ENCODE data around the gene CD79A.

Gene CD79A

GRCh38 chr19:41915776-41916414 is 38.8 kb downstream of the CD79A start:
- no peak for TF ChIP-seq CTCF (IDR thresholded peaks at IDR 0.05; ENCODE audit: insufficient read depth, missing control alignments)
- DNase-seq (ENCODE audit: insufficient read length, low spot score), result no peak
- no peak for FAIRE-seq

GRCh38 chr19:41917676-41918075 is 40.6 kb downstream of the CD79A start:
- FAIRE-seq (no peak), DNase-seq (ENCODE audit: insufficient read length, low spot score) (no peak)
- no peak for TF ChIP-seq CTCF (IDR thresholded peaks at IDR 0.05; ENCODE audit: insufficient read depth, missing control alignments)

- no peak for FAIRE-seq
- DNase-seq (ENCODE audit: insufficient read length, low spot score), result no peak
- TF ChIP-seq CTCF (IDR thresholded peaks at IDR 0.05; ENCODE audit: insufficient read depth, missing control alignments), result no peak
Measured at GRCh38 chr19:41918095-41918494, 41.0 kb downstream of the CD79A start.

- FAIRE-seq (no peak), DNase-seq (ENCODE audit: insufficient read length, low spot score) (no peak)
- TF ChIP-seq CTCF (IDR thresholded peaks at IDR 0.05; ENCODE audit: insufficient read depth, missing control alignments), result no peak
Measured at GRCh38 chr19:41918653-41919244, 41.7 kb downstream of the CD79A start.

GRCh38 chr19:41919948-41920712 is 43.1 kb downstream of the CD79A start:
- TF ChIP-seq CTCF (IDR thresholded peaks at IDR 0.05; ENCODE audit: insufficient read depth, missing control alignments), result no peak
- no peak for FAIRE-seq

GRCh38 chr19:41920882-41921576 is 44.0 kb downstream of the CD79A start:
- no peak for TF ChIP-seq CTCF (IDR thresholded peaks at IDR 0.05; ENCODE audit: insufficient read depth, missing control alignments)
- no peak for FAIRE-seq

More at GRCh38 chr19:41919948-41920712, 43.1 kb downstream of the CD79A start:
- no peak for DNase-seq (ENCODE audit: insufficient read length, low spot score)

More at GRCh38 chr19:41920882-41921576, 44.0 kb downstream of the CD79A start:
- DNase-seq (ENCODE audit: insufficient read length, low spot score), result no peak
